Bronchial epithelial cell (primary cell): Measurements from ENCODE around the gene PCDHA5. TPM values are rescaled to one million over a fixed set of nuclear protein-coding genes. Genes with fewer than 3 reads are reported as not detected.
"Not testable (repeated sequence)": the region's sequence is repeated elsewhere in the genome, so short reads cannot be mapped to it uniquely, and the experiment has no call there.

Source experiments
- DNase-seq: peaks from one replicate; pipeline ENCODE4 v3.0.0-alpha.2; 2010; ENCODE audit warnings: low read depth
- FAIRE-seq: peaks from 2 replicates; lab custom pipeline; 2011; peaks lifted over from hg19 to GRCh38; lab: Jason Lieb, UNC
- H3K27me3 ChIP-seq: 2 replicates; pipeline ENCODE4 v1.5.1; 2011; ENCODE audit warnings: low read length; ENCODE audit not compliant: control insufficient read depth, insufficient read depth
- H3K36me3 ChIP-seq: 2 replicates; pipeline ENCODE4 v1.5.1; 2011; ENCODE audit warnings: low read length; ENCODE audit not compliant: control insufficient read depth, insufficient read depth
- H3K4me3 ChIP-seq: 2 replicates; pipeline ENCODE4 v1.5.1; 2011; ENCODE audit warnings: mild to moderate bottlenecking, low read depth, low read length, control low read depth
- total RNA-seq: library from RNA; depleted of rRNA; stranded (reverse); fragments of >200 nt; gene quantifications from 2 replicates; pipeline ENCODE4 v1.2.1, GENCODE V29; 2014
- TF ChIP-seq, protein P1 (sequence below): IDR thresholded peaks from 2 replicates; pipeline ENCODE4 v1.5.1; 2011; ENCODE audit warnings: mild to moderate bottlenecking, moderate library complexity, low read length, control low read depth, inconsistent platforms; ENCODE audit not compliant: insufficient read depth, severe bottlenecking

PCDHA5 gene
- total RNA-seq, 1 donor from 2014 or later = not detected

DNA sequence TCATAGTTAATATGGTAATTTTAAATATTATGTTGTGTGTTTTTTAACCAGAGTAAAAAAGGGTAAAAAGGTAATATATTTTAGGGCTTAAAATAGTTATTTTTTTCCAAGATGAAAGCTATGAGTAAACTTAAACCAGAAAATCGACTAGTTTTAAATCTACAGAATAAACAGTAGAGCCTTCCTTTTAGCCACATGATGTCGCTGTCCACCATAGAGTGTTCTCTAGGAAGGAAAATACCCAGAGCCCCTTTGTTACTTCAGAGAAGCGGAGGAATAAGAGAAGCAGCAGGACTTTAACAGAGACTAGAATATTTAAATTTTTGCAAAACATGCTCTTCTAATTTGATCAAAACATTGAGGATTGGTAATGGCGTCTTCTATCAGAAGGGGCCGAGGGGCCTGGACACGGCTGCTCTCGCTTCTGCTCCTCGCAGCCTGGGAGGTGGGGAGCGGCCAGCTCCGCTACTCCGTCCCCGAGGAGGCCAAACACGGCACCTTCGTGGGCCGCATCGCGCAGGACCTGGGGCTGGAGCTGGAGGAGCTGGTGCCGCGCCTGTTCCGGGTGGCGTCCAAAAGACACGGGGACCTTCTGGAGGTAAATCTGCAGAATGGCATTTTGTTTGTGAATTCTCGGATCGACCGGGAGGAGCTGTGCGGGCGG lies 26.7 kb upstream of the PCDHA5 start, which contains the start of gene PCDHA2:
Gene PCDHA2, plus strand, starts transcription at position 258 of the 664 bp plus-strand sequence.
- FAIRE-seq (no peak), DNase-seq (no peak)
- TF ChIP-seq, protein P1, sequence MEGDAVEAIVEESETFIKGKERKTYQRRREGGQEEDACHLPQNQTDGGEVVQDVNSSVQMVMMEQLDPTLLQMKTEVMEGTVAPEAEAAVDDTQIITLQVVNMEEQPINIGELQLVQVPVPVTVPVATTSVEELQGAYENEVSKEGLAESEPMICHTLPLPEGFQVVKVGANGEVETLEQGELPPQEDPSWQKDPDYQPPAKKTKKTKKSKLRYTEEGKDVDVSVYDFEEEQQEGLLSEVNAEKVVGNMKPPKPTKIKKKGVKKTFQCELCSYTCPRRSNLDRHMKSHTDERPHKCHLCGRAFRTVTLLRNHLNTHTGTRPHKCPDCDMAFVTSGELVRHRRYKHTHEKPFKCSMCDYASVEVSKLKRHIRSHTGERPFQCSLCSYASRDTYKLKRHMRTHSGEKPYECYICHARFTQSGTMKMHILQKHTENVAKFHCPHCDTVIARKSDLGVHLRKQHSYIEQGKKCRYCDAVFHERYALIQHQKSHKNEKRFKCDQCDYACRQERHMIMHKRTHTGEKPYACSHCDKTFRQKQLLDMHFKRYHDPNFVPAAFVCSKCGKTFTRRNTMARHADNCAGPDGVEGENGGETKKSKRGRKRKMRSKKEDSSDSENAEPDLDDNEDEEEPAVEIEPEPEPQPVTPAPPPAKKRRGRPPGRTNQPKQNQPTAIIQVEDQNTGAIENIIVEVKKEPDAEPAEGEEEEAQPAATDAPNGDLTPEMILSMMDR = no peak
- H3K27me3 ChIP-seq = no peaks in the 10 kb centered on the region
- H3K4me3 ChIP-seq = no peak within 1 kb of the TSS
- H3K36me3 ChIP-seq = no peaks in the 10 kb centered on the region

DNA sequence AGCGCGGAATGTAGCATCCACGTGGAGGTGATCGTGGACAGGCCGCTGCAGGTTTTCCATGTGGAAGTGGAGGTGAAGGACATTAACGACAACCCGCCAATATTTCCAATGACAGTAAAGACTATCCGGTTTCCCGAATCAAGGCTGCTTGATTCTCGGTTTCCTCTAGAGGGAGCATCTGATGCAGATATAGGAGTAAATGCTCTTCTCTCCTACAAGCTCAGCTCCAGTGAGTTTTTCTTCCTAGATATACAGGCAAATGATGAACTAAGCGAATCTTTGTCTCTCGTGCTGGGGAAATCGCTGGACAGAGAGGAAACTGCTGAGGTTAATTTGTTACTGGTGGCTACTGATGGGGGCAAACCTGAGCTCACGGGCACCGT lies 26.2 kb upstream of the PCDHA5 start:
- Histone ChIP-seq H3K4me3 (no peak overlapping the region), H3K27me3 (no peaks in the 10 kb centered on the region), H3K36me3 (no peaks in the 10 kb centered on the region)
- FAIRE-seq (no peak), DNase-seq (no peak)
- TF ChIP-seq, protein P1 = no peak

DNA sequence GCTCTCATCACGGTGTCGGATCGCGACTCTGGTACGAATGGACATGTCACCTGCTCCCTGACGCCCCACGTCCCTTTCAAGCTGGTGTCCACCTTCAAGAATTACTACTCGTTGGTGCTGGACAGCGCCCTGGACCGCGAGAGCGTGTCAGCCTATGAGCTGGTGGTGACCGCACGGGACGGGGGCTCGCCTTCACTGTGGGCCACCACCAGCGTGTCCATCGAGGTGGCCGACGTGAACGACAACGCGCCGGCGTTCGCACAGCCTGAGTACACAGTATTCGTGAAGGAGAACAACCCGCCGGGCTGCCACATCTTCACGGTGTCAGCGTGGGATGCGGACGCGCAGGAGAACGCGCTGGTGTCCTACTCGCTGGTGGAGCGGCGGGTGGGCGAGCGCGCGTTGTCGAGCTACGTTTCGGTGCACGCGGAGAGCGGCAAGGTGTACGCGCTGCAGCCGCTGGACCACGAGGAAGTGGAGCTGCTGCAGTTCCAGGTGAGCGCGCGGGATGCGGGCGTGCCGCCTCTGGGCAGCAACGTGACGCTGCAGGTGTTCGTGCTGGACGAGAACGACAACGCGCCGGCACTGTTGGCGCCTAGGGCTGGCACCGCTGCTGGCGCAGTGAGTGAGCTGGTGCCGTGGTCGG lies 25.2 kb upstream of the PCDHA5 start:
- not testable (repeated sequence) for H3K4me3 ChIP-seq, H3K36me3 ChIP-seq, DNase-seq, FAIRE-seq, H3K27me3 ChIP-seq

DNA sequence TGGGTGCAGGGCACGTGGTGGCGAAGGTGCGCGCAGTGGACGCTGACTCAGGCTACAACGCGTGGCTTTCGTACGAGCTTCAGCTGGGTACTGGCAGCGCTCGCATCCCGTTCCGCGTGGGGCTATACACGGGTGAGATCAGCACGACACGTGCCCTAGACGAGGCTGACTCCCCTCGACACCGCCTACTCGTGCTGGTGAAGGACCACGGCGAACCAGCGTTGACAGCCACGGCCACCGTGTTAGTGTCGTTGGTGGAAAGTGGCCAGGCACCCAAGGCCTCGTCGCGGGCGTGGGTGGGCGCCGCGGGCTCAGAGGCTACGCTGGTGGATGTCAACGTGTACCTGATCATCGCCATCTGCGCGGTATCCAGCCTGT lies 24.7 kb upstream of the PCDHA5 start:
- Histone ChIP-seq H3K27me3 (no peaks in the 10 kb centered on the region), H3K36me3 (no peaks in the 10 kb centered on the region), H3K4me3 (no peak overlapping the region)
- no peak for FAIRE-seq
- DNase-seq = no peak
- TF ChIP-seq, protein P1 = no peak

DNA sequence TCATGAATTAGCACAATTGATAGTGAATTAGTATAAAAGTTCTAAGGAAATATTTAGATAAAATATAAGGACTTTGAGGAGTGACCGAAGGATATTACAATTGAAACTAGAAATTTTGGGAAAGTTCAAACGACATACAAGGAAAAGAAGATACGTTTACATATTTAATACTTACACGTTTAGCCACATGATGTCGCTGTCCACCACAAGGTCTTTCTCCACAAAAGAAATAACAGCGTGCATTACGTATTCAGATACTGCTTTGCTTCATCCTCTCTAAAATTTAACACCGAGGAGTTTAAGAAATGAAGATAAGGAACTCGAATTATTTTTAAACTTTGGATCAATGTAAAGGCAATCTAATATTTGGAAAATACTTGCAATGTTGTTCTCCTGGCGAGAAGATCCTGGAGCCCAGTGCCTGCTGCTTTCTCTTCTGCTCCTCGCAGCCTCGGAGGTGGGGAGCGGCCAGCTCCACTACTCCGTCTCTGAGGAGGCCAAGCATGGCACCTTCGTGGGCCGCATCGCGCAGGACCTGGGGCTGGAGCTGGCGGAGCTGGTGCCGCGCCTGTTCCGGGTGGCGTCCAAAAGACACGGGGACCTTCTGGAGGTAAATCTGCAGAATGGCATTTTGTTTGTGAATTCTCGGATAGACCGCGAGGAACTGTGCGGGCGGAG lies 20.5 kb upstream of the PCDHA5 start, which contains the start of gene PCDHA3:
Gene PCDHA3, plus strand, starts transcription at position 242 of the 678 bp plus-strand sequence.
- no peak for FAIRE-seq
- TF ChIP-seq, protein P1 = peak; percentile 2
- no peak within 1 kb of the TSS for H3K4me3 ChIP-seq

DNA sequence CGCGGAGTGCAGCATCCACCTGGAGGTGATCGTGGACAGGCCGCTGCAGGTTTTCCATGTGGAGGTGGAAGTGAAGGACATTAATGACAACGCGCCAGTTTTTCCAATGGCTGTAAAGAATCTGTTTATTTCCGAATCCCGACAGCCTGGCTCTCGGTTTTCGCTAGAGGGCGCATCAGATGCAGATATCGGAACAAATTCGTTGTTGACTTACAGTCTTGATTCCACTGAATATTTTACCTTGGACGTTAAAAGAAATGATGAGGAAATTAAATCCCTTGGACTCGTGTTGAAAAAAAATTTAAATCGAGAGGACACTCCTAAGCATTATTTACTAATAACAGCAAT lies 19.9 kb upstream of the PCDHA5 start:
- Histone ChIP-seq H3K36me3 (no peaks in the 10 kb centered on the region), H3K27me3 (no peaks in the 10 kb centered on the region), H3K4me3 (no peak overlapping the region)
- TF ChIP-seq, protein P1 = no peak
- DNase-seq (no peak), FAIRE-seq (no peak)

More for the DNA sequence above, 20.5 kb upstream of the PCDHA5 start, which contains the start of gene PCDHA3:
- peak; percentile 13 for DNase-seq
- Histone ChIP-seq H3K36me3 (no peaks in the 10 kb centered on the region), H3K27me3 (no peaks in the 10 kb centered on the region)

DNA sequence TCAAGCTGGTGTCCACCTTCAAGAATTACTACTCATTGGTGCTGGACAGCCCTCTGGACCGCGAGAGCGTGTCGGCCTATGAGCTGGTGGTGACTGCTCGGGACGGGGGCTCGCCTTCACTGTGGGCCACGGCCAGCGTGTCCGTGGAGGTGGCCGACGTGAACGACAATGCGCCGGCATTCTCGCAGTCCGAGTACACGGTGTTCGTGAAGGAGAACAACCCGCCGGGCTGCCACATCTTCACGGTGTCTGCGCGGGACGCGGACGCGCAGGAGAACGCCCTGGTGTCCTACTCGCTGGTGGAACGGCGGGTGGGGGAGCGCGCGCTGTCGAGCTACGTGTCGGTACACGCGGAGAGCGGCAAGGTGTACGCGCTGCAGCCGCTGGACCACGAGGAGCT lies 19.0 kb upstream of the PCDHA5 start:
- DNase-seq, H3K36me3 ChIP-seq, H3K4me3 ChIP-seq, H3K27me3 ChIP-seq, FAIRE-seq: not testable (repeated sequence)
